ENCODE results near the gene EPB42. TPM values are rescaled to one million over a fixed set of nuclear protein-coding genes. Genes with fewer than 3 reads are reported as not detected.

The EPB42 gene
- total RNA-seq, 1 experiment from 2014 or later: not detected

GRCh38 chr15:43255376-43255775 lies 34.6 kb upstream of the EPB42 start:
- no peak for TF ChIP-seq EZH2 (IDR thresholded peaks at IDR 0.05; ENCODE audit: borderline replicate concordance, low read depth, low read length, poor library complexity, severe bottlenecking)
- TF ChIP-seq CTCF (conservative IDR thresholded peaks at IDR 0.05; ENCODE audit: low read depth, low read length): no peak
- no peak for DNase-seq (ENCODE audit: low spot score)
- BruUV-seq (replicated peaks): no TSS peak
- Histone ChIP-seq H3K36me3 (ENCODE audit: insufficient read depth, low read length, poor library complexity, severe bottlenecking) (no peaks in the 10 kb centered on the region), H3K4me1 (ENCODE audit: insufficient read depth, low read length, poor library complexity, severe bottlenecking) (peaks cover 8% of the 10 kb centered on the region), H3K4me3 (ENCODE audit: low read depth, low read length, poor library complexity, severe bottlenecking) (no peak overlapping the region), H3K27ac (ENCODE audit: low read depth, low read length, poor library complexity, severe bottlenecking) (no peak overlapping the region), H3K27me3 (replicated peaks; ENCODE audit: insufficient read depth, low read depth, low read length, poor library complexity) (no peaks in the 10 kb centered on the region), H3K9me3 (ENCODE audit: low read depth, low read length, poor library complexity, severe bottlenecking) (no peaks in the 10 kb centered on the region)
- intact Hi-C loops (cut with micrococcal nuclease; ENCODE audit: unreplicated experiment): no loop called here
- ChIA-PET CTCF (no interaction called here), POLR2A (ENCODE audit: low non-redundant PET) (no interaction called here)

- peak; percentile 45 for DNase-seq (ENCODE audit: low spot score)
- H3K27ac ChIP-seq (ENCODE audit: low read depth, low read length, poor library complexity, severe bottlenecking): no peak overlapping the region
- ChIA-PET CTCF (no interaction called here), POLR2A (ENCODE audit: low non-redundant PET) (no interaction called here)
- intact Hi-C loops (cut with micrococcal nuclease; ENCODE audit: unreplicated experiment): no loop called here
- H3K4me1 ChIP-seq (ENCODE audit: insufficient read depth, low read length, poor library complexity, severe bottlenecking): peaks cover 8% of the 10 kb centered on the region
- no peaks in the 10 kb centered on the region for H3K27me3 ChIP-seq (replicated peaks; ENCODE audit: insufficient read depth, low read depth, low read length, poor library complexity)
- H3K36me3 ChIP-seq (ENCODE audit: insufficient read depth, low read length, poor library complexity, severe bottlenecking): no peaks in the 10 kb centered on the region
- no peaks in the 10 kb centered on the region for H3K9me3 ChIP-seq (ENCODE audit: low read depth, low read length, poor library complexity, severe bottlenecking)
- TF ChIP-seq EZH2 (IDR thresholded peaks at IDR 0.05; ENCODE audit: borderline replicate concordance, low read depth, low read length, poor library complexity, severe bottlenecking) (no peak), CTCF (conservative IDR thresholded peaks at IDR 0.05; ENCODE audit: low read depth, low read length) (no peak)
- no TSS peak for BruUV-seq (replicated peaks)
- no peak overlapping the region for H3K4me3 ChIP-seq (ENCODE audit: low read depth, low read length, poor library complexity, severe bottlenecking)
These were observed 32.9 kb upstream of the EPB42 start for GRCh38 chr15:43253431-43254403.

- POLR2A ChIA-PET (ENCODE audit: low non-redundant PET): no interaction called here
- intact Hi-C loops (cut with micrococcal nuclease; ENCODE audit: unreplicated experiment): no loop called here
- no peak overlapping the region for H3K27ac ChIP-seq (ENCODE audit: low read depth, low read length, poor library complexity, severe bottlenecking)
- no peaks in the 10 kb centered on the region for H3K36me3 ChIP-seq (ENCODE audit: insufficient read depth, low read length, poor library complexity, severe bottlenecking)
- TF ChIP-seq CTCF (conservative IDR thresholded peaks at IDR 0.05; ENCODE audit: low read depth, low read length) (no peak), EZH2 (IDR thresholded peaks at IDR 0.05; ENCODE audit: borderline replicate concordance, low read depth, low read length, poor library complexity, severe bottlenecking) (no peak)
- no peak for DNase-seq (ENCODE audit: low spot score)
- CTCF ChIA-PET: no interaction called here
- BruUV-seq (replicated peaks): no TSS peak
- no peaks in the 10 kb centered on the region for H3K27me3 ChIP-seq (replicated peaks; ENCODE audit: insufficient read depth, low read depth, low read length, poor library complexity)
- no peaks in the 10 kb centered on the region for H3K9me3 ChIP-seq (ENCODE audit: low read depth, low read length, poor library complexity, severe bottlenecking)
- peaks cover 8% of the 10 kb centered on the region for H3K4me1 ChIP-seq (ENCODE audit: insufficient read depth, low read length, poor library complexity, severe bottlenecking)
- no peak overlapping the region for H3K4me3 ChIP-seq (ENCODE audit: low read depth, low read length, poor library complexity, severe bottlenecking)
These were observed 31.0 kb upstream of the EPB42 start for GRCh38 chr15:43251871-43252250.
